NCI-H510A (cell line): ENCODE measurements around the gene PCBP3.
"Not testable (repeated sequence)": the region's sequence is repeated elsewhere in the genome, so short reads cannot be mapped to it uniquely, and the experiment has no call there.

ENCODE experiments used
- DNase-seq: peaks from one replicate; lab custom pipeline; 2025; lab: John Stamatoyannopoulos, UW

PCBP3 gene

DNA sequence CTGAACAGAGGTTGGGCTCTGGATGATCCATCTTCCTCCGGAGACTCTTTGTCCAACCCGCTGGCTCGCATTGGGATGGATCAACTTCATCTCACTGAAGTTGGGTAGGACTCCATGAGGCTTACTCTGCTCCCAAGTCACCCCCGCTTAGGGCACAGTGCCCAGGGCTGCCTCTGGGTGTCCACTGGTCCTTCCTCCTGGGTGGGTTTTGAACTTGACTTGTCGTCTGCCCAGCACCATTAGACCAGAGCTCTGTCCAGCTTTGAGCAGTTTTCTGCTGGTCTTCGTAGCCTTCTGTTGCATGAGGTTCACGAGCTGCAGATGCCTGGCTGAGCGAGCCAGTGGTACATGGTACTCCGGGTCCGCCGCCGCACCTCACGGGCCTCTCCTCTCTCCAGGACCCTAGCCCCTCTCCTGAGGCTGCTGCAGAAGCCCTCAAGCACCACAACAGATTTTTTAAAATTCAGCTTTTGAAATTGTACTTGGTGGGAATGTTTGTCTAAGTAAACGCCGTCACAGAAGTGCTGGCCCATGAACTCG is 304.3 kb downstream of the PCBP3 start:
- no peak for DNase-seq

- no peak for DNase-seq
Observed at GRCh38 chr21:45948576-45949141, 305.1 kb downstream of the PCBP3 start.

DNA sequence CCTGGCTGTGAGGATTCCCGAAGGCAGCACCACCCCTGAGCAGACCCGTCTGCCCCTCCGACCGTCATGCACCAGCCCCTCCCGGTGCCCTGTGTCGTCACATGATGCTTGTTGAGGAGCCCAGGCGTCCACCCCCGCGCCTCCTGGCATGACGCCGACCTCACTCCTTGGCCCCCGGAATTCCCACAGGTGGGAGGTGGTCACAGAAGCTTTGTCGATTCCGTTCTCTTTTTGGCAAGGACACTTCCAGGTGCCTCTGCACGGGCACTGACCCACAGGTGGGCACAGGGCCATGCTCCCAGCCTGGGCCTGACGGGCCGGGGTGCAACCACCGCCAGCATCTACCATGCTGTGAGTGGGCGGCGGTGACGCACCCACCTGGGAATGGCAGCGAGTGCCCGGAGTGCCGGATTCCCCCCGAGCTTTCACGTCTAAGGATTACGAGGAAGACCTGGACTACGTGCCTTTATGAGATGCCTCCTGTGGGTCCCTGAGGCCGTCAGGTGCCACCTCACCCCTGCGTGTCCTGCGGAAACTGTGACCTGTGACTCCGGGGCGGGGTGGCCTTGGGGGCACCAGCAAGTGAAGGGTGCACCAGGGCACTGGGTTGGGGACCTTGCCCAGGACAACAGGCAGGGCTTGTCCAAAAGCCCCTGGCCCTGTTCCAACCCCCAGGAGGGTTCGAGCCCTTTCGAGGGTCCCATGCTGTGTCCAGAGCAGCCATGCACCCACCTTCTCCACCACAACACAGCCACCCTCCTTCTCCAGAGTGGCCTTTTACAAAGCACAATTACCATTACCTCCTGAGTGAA is 306.6 kb downstream of the PCBP3 start:
- DNase-seq = no peak

GRCh38 chr21:45950740-45951515 is 307.4 kb downstream of the PCBP3 start:
- DNase-seq = peak; percentile 22

- no peak for DNase-seq
Observed at GRCh38 chr21:45951676-45952075, 308.2 kb downstream of the PCBP3 start.

GRCh38 chr21:45952527-45952926 is 309.0 kb downstream of the PCBP3 start:
- not testable (repeated sequence) for DNase-seq

- DNase-seq = no peak
Observed at GRCh38 chr21:45952974-45953373, 309.4 kb downstream of the PCBP3 start.

- no peak for DNase-seq
Observed at GRCh38 chr21:45954261-45954660, 310.7 kb downstream of the PCBP3 start.

DNA sequence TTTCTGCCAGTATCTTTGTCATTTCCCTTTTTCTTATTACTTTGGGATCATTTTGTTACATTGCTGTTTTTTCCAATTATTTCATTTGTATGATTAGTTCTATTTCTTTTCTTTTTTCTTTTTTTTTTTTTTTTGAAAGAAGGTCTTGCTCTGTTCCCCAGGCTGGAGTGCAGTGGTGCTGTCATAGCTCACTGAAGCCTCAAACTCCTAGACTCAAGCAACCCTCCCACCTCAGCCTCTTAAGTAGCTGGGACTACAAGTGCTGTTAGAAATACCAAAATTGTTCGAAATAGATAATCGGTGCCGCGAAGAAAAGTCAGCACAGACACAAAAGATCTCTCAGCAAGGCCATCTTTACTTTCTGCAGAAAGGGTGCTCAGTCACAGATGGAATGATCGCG is 311.4 kb downstream of the PCBP3 start:
- no peak for DNase-seq

- no peak for DNase-seq
Observed at GRCh38 chr21:45957551-45957950, 314.0 kb downstream of the PCBP3 start.

- DNase-seq = no peak
Observed at GRCh38 chr21:45957981-45958600, 314.6 kb downstream of the PCBP3 start.

DNA sequence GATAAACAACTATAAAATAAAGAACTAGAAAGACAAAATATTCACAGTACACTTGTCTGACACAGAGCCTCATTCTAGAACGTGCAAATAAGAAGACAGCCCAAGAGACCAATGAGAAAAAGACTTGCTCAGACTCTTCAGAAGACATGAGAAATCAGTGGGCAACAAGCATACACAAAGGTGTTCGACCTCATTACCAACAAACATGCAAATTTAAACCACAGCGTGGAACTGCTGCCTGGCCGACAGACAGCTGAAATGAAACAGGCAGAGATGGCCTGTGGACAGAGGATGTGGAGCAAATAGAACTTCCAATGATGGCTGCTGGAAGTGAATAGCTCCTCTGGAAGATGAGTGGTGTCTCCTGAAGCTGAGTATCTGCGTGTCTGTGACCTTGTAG is 315.7 kb downstream of the PCBP3 start:
- DNase-seq = no peak

GRCh38 chr21:45959779-45960390 is 316.4 kb downstream of the PCBP3 start:
- DNase-seq = no peak

DNA sequence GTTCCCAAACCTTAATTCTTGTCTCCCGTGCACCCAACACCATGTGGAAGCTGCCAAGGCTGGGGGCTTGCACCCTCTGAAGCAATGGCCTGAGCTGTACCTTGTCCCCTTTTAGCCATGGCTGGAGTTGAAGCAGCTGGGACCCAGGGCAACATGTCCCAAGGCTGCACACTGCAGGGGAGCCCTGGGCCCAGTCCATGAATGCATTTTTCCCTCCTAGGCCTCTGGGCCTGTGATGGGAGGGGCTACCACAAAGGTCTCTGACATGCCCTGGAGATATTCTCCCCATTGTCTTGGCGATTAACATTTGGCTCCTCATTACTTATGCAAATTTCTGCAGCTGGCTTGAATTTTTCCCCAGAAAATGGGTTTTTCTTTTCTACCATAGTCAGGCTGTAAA is 317.9 kb downstream of the PCBP3 start:
- DNase-seq = not testable (repeated sequence)

- DNase-seq = no peak
Observed at GRCh38 chr21:45962531-45963231, 319.2 kb downstream of the PCBP3 start.

- DNase-seq = no peak
Observed at GRCh38 chr21:45963232-45963570, 319.7 kb downstream of the PCBP3 start.

DNA sequence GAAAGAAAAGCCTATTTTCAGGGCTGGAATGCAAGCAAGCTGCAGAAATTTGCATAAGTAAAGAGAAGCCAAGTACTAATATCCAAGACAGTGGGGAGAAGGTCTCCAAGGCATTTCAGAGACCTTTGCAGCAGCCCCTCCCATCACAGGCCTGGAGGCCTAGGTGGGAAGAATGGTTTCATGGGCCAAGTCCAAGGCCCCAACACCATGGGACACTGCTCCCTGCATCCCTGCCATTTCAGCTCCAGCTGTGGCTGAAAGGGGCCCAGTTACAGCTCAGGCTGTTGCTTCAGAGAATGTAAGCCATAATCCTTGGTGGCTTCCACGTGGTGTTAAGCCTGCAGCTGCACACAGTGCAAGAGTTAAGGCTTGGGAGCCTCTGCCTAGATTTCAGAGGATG is 321.1 kb downstream of the PCBP3 start:
- DNase-seq = no peak

- no peak for DNase-seq
Observed at GRCh38 chr21:45965084-45965809, 321.7 kb downstream of the PCBP3 start.

- DNase-seq = no peak
Observed at GRCh38 chr21:45966791-45967394, 323.4 kb downstream of the PCBP3 start.
